NCI-H748 treated with DMSO at 0.1 percent for 48 hours (cell line): ENCODE measurements around the gene ZNF383.
"Not testable (repeated sequence)": the region's sequence is repeated elsewhere in the genome, so short reads cannot be mapped to it uniquely, and the experiment has no call there.

Experiments
- DNase-seq: peaks from one replicate; lab custom pipeline; 2025; lab: John Stamatoyannopoulos, UW

Gene ZNF383

DNA sequence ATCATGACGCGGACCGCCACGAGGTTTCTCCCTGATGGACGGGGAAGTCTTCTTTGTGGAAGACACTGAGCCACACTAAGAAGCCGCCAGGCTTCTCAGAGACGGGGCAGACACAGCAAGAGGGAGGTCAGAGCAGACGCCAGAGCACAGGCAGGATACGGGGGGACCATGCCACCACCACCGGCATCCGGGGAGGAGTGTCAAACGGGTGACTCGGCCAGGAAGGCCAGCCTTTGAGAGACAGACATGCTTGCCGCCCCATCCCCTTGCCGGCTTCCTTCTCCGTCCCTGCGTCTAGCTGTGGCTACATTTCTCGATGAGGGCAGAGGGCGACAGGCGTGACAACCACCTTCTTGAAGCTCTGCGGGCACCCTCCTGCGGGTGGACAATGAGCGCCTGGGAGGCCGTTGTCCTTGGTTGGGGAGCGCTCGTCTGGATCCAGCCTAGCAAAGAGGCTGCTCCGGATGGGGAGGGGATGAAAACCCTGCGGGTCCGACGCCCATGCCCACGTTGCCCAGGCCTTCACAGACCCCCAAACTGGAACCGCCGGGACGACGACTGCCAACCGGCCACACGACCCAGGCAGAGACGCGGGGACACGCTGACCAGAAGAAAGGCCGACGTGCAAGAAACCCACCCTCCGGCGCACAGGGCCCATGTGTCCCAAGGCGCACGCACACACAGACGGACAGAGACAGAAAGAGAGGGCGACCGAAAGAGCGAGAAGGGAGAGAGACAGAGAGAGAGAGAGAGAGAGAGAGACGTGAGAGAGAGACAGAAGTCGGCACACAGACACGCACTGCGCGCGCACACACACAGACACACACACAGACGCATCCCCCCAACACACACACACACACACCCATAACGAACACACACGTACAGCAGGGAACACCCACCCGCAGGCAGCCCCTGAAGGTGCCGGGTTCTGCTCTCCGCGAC lies 75.3 kb downstream of the ZNF383 start:
- DNase-seq = not testable (repeated sequence)

DNA sequence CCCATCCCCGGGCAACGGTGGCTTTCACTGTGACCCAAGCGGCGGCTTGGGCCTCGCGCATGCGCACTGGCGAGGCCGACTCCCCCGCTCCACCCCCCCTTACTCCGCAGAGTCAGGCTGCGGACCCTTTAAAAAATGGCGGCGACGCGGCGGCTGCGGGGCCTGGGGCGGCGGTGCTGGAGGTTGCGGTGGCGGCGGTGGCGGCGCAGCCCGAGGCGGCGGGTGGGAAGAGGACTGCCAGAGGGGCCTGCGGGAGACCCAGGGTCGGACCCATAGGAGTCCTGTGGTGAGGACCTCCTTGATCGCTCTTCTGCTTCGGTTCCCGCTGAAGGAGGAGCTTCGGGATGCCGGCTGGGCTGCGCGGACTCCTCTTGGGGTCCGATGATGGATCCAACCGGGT lies 76.2 kb downstream of the ZNF383 start:
- DNase-seq = not testable (repeated sequence)
